OCI-LY1 (cell line): ENCODE data around the gene OR51D1.

Source experiments
- H2AFZ ChIP-seq: fragments of 200-600 bp; sonication (generic), shearing (Covaris generic); 2 replicates; pipeline ENCODE4 v1.6.0; 2014; ENCODE audit warnings: antibody characterized with exemption, mild to moderate bottlenecking, low read length
- H3F3A ChIP-seq: fragments of 200-600 bp; sonication (generic), shearing (Covaris generic); 2 replicates; pipeline ENCODE4 v1.6.0; 2014; ENCODE audit warnings: mild to moderate bottlenecking, antibody characterized with exemption, low read length, moderate library complexity; ENCODE audit not compliant: insufficient read depth
- H3K27ac ChIP-seq: fragments of 200-600 bp; sonication (generic); 2 replicates; pipeline ENCODE4 v1.5.1; 2014; ENCODE audit warnings: low read length, mixed run types, mild to moderate bottlenecking, low read depth; ENCODE audit not compliant: poor library complexity, severe bottlenecking
- H3K27me3 ChIP-seq: fragments of 200-600 bp; sonication (generic); 2 replicates; pipeline ENCODE4 v1.6.0; 2014; ENCODE audit warnings: antibody characterized with exemption, mild to moderate bottlenecking, low read length, moderate library complexity; ENCODE audit not compliant: insufficient read depth
- H3K36me3 ChIP-seq: fragments of 200-600 bp; sonication (generic); 2 replicates; pipeline ENCODE4 v1.6.1; 2014; ENCODE audit warnings: mild to moderate bottlenecking, antibody characterized with exemption, low read length, moderate library complexity, mixed read lengths; ENCODE audit not compliant: insufficient read depth
- H3K4me1 ChIP-seq: fragments of 200-600 bp; sonication (generic); 2 replicates; pipeline ENCODE4 v1.5.1; 2014; ENCODE audit warnings: mild to moderate bottlenecking, low read length, moderate library complexity; ENCODE audit not compliant: insufficient read depth, severe bottlenecking
- H3K4me2 ChIP-seq: fragments of 200-600 bp; sonication (generic), shearing (Covaris generic); 2 replicates; pipeline ENCODE4 v1.6.1; 2014; ENCODE audit warnings: low read length
- H3K4me3 ChIP-seq: fragments of 200-600 bp; sonication (generic); 2 replicates; pipeline ENCODE4 v1.5.1; 2014; ENCODE audit warnings: low read length, low read depth, mild to moderate bottlenecking, mixed read lengths; ENCODE audit not compliant: poor library complexity, severe bottlenecking
- H3K79me2 ChIP-seq: fragments of 200-600 bp; shearing (Covaris generic); 2 replicates; pipeline ENCODE4 v1.6.1; 2016; ENCODE audit warnings: mixed run types, low read length, mixed read lengths; ENCODE audit not compliant: insufficient read depth
- H3K9ac ChIP-seq: fragments of 200-600 bp; sonication (generic), shearing (Covaris generic); 2 replicates; pipeline ENCODE4 v1.6.1; 2014; ENCODE audit warnings: mild to moderate bottlenecking, low read length, mixed read lengths
- H3K9me2 ChIP-seq: fragments of 200-600 bp; sonication (generic), shearing (Covaris generic); 2 replicates; pipeline ENCODE4 v1.6.1; 2014; ENCODE audit warnings: low read depth, mild to moderate bottlenecking, low read length, mixed read lengths
- H3K9me3 ChIP-seq: fragments of 200-600 bp; shearing (Covaris generic); 2 replicates; pipeline ENCODE4 v1.6.1; 2014; ENCODE audit warnings: low read length, mixed read lengths
- H4K20me1 ChIP-seq: fragments of 200-600 bp; sonication (generic), shearing (Covaris generic); 2 replicates; pipeline ENCODE4 v1.6.0; 2016; ENCODE audit warnings: mild to moderate bottlenecking, low read length; ENCODE audit not compliant: insufficient read depth
- CTCF ChIP-seq: fragments of 200-600 bp; sonication (generic), shearing (Covaris generic); IDR thresholded peaks from 2 replicates; pipeline ENCODE4 v1.5.1; 2017; ENCODE audit warnings: mild to moderate bottlenecking, antibody characterized with exemption, low read length, moderate library complexity, mixed read lengths
- EZH2 ChIP-seq: fragments of 200-600 bp; sonication (generic), shearing (Covaris generic); IDR thresholded peaks from 2 replicates; pipeline ENCODE4 v1.8.0; 2017; ENCODE audit warnings: borderline replicate concordance, mixed run types, mild to moderate bottlenecking, antibody characterized with exemption, low read length, moderate library complexity, mixed read lengths

OR51D1 gene

GRCh38 chr11:4662876-4663275 is 25.6 kb downstream of the OR51D1 start:
- Histone ChIP-seq H3K4me3 (no peak overlapping the region), H3K9me3 (no peaks in the 10 kb centered on the region), H2AFZ (no peak overlapping the region), H3K36me3 (no peaks in the 10 kb centered on the region), H3K9me2 (no peaks in the 10 kb centered on the region), H3K4me2 (no peak overlapping the region), H3K79me2 (no peaks in the 10 kb centered on the region), H3K9ac (no peak overlapping the region), H3K27me3 (no peaks in the 10 kb centered on the region), H3K27ac (no peak overlapping the region), H3K4me1 (no peaks in the 10 kb centered on the region), H3F3A (no peaks in the 10 kb centered on the region), H4K20me1 (no peaks in the 10 kb centered on the region)
- TF ChIP-seq EZH2 (no peak), CTCF (no peak)

GRCh38 chr11:4664183-4664582 is 26.9 kb downstream of the OR51D1 start:
- H3F3A ChIP-seq = no peaks in the 10 kb centered on the region
- no peak overlapping the region for H3K4me2 ChIP-seq
- H3K36me3 ChIP-seq = no peaks in the 10 kb centered on the region
- no peaks in the 10 kb centered on the region for H4K20me1 ChIP-seq
- no peaks in the 10 kb centered on the region for H3K4me1 ChIP-seq
- no peak overlapping the region for H2AFZ ChIP-seq
- H3K9ac ChIP-seq = no peak overlapping the region
- H3K79me2 ChIP-seq = no peaks in the 10 kb centered on the region
- no peak overlapping the region for H3K4me3 ChIP-seq
- TF ChIP-seq EZH2 = no peak
- TF ChIP-seq CTCF = no peak
- no peak overlapping the region for H3K27ac ChIP-seq
- H3K9me3 ChIP-seq = no peaks in the 10 kb centered on the region
- no peaks in the 10 kb centered on the region for H3K9me2 ChIP-seq
- no peaks in the 10 kb centered on the region for H3K27me3 ChIP-seq

GRCh38 chr11:4664786-4665185 is 27.5 kb downstream of the OR51D1 start:
- Histone ChIP-seq H3K27ac (no peak overlapping the region), H3K27me3 (no peaks in the 10 kb centered on the region), H3K9ac (no peak overlapping the region), H3K36me3 (no peaks in the 10 kb centered on the region), H3K4me1 (no peaks in the 10 kb centered on the region), H2AFZ (no peak overlapping the region), H3K9me2 (no peaks in the 10 kb centered on the region), H3K79me2 (no peaks in the 10 kb centered on the region), H3F3A (no peaks in the 10 kb centered on the region), H3K4me3 (no peak overlapping the region), H3K9me3 (no peaks in the 10 kb centered on the region), H4K20me1 (no peaks in the 10 kb centered on the region), H3K4me2 (no peak overlapping the region)
- TF ChIP-seq EZH2 (no peak), CTCF (no peak)
